ENCODE data around the gene ALDH3A2.
"Not testable (repeated sequence)": the region's sequence is repeated elsewhere in the genome, so short reads cannot be mapped to it uniquely, and the experiment has no call there.

ALDH3A2 gene

DNA sequence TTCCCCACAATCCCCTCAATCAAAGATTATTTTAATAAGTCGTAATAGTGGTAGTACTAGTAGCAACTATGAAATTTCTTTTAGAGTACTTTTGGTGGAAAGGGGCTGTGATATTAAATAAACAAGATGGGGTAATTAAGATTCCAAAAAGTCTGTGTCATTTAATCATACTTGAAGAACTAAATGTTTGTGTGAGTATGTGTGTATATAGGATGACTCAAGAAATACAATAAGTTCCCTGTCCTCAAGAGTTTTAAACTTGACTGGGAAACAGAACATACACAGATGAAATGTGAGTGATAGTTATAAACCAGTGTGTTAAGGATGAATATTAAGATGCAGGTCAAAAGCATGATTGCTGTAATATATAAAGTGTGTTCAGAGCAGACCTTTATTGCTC, 2.3 kb downstream of the ALDH3A2 start:
- DNase-seq (ENCODE audit: low spot score), result no peak

DNA sequence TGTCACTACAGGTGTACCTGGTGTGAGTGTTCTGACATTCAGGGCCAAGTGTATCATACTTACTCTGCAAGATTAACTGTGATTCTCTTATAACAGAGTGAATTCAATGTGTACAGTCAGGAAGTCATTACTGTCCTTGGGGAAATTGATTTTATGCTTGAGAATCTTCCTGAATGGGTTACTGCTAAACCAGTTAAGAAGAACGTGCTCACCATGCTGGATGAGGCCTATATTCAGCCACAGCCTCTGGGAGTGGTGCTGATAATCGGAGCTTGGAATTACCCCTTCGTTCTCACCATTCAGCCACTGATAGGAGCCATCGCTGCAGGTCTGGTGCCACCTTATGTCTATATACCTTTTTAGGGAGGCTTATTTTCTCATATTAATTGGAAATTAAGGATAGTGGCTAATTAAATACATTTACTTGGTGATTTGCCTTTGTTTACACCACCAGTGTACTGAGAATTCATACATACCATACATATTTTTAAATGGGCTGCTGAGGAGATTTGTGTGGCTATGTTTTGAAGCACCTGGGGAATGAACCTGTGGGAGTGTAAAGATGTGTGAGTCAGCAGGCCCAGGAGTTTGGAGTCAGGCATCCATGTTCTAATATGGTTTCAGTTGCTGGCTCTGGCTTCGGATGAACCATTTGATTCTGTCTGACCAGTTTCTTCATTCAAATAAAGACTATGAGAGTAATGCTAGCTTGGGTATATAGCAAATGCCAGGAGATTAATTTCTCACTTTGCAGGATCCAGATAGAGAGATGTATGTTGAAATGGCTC, 3.1 kb downstream of the ALDH3A2 start:
- DNase-seq (ENCODE audit: low spot score), result no peak

DNA sequence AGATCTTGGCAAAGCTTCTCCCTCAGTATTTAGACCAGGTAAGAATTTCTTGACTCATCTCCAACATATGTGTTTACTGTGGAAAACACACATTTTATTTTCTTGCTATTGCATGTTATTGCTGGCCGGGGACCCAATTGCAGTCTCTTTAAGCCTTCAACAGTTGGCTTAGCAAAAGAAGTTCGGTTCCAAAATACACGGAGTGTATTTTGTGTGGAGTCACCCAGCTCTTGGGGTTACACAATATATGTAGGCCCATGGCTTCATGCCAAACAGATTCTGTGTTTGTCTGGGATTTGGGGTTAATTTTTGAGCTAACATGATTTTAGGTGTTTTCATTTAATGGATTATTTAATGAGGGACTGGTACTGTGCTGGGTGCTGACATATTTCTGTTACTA, 4.0 kb downstream of the ALDH3A2 start:
- no peak for DNase-seq (ENCODE audit: low spot score)

DNA sequence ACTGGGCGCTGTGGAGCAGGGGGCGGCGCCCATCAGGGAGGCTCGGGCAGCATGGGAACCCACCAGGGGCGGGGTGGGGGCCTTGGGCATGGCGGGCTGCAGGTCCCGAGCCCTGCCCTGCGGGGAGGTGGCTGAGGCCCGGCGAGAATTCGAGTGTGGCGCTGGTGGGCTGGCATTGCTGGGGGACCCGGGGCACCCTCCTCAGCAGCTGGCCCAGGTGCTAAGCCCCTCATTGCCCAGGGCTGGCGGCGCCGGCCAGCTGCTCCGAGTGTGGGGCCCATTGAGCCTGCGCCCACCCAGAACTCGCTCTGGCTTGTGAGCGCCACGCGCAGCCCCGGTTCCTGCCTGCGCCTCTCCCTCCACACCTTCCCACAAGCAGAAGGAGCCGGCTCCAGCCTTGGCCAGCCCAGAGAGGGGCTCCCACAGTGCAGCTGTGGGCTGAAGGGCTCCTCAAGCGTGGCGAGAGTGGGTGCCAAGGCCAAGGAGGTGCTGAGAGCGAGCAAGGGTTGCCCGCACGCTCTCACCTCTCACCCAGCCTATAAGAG, 5.9 kb downstream of the ALDH3A2 start:
- DNase-seq (ENCODE audit: low spot score), result no peak

DNA sequence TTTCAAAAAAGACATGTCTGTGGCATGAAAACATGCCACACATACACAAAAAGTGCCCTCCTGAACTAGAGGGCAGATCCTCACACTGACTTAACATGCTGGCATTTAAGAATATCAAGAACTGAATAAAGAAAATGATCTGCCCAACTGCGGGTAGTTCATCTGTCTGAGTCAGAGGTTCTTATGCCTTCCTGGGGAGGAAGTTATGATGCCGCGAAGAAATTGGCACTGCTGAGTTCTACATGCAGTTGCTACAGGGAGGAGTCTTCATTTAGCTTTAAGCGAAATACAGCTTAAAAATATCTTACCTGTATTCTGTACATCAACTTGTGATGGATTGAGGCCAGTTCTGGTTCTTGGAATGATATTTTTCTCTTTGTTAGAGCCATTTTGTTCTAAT, 6.3 kb downstream of the ALDH3A2 start:
- no peak for DNase-seq (ENCODE audit: low spot score)

DNA sequence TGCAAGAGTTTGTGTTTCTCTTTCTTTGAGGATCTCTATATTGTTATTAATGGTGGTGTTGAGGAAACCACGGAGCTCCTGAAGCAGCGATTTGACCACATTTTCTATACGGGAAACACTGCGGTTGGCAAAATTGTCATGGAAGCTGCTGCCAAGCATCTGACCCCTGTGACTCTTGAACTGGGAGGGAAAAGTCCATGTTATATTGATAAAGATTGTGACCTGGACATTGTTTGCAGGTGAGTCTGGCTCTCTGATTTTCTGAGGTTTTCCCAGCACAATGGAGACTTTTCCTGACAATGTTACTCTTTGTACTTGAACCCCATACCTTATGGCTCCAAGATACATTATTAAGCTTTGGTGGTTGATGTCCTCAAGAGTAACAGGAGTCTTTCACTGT, 7.8 kb downstream of the ALDH3A2 start:
- no peak for DNase-seq (ENCODE audit: low spot score)

DNA sequence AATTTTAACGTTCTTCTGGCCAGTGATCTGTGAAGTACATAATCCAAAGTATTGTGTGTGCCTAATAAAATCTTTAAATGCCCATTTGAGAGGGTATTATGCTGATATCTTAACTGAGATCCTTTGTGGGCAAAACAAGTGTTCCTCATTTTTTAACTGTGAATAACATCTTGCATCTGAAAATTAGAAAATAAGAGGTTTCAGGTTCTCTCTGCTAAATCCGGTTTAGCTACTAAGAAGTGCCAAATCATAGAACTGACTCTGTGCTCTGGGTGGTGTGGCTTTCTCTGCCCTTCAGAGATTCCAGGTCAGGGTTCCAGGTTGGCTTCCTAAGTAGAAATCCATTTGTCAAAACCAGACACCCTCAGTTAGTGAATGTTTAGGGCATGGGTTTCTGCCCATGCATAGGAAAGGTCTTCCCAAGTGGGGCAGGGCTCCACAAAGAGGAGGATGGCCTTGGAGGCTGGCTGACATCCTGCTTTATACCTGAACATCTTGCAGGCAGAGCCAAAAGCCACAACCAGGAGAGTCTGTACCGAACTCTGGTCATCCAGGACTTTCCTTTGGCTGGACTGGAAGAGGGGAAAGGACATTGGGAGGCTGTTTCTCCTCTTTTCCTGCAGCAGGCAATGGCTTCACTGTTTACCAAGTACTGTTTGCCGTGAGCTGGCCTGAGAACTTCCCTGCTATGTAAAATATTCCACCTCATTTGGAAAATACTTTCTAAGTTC, 8.5 kb downstream of the ALDH3A2 start:
- DNase-seq (ENCODE audit: low spot score), result no peak

DNA sequence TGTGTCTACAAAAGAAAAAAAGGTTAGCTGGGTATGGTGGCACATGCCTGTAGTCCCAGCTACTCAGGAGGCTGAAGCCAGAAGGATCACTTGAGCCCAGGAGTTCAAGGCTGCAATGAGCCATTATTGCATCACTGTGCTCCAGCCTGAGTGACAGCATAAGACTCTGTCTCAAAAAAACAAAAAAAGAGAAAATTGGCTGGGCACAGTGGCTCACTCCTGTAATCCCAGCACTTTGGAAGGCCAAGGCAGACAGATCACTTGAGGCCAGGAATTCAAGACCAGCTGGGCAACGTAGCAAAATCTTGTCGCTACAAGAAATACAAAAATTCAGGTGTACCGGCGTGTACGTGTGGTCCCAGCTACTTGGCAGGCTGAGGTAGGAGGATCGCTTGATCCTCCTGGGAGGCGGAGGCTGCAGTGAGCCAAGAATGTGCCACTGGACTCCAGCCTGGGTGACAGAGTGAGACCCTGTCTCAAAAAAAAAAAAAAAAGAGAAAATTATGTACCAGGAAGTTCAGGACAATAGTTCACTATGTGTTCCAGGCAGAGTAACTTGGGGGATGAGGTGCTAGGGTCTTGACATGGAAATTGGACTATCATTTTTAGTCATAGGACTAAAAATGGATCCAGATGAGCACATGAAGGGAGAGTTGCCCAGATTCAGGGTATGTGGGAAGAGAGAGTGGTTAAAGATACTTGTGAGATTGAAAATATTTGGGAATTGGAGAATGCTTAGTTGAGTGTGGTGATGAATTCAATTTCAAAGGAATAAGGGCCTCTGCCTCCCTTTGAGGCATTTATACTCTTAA, 11.0 kb downstream of the ALDH3A2 start:
- DNase-seq (ENCODE audit: low spot score), result no peak

DNA sequence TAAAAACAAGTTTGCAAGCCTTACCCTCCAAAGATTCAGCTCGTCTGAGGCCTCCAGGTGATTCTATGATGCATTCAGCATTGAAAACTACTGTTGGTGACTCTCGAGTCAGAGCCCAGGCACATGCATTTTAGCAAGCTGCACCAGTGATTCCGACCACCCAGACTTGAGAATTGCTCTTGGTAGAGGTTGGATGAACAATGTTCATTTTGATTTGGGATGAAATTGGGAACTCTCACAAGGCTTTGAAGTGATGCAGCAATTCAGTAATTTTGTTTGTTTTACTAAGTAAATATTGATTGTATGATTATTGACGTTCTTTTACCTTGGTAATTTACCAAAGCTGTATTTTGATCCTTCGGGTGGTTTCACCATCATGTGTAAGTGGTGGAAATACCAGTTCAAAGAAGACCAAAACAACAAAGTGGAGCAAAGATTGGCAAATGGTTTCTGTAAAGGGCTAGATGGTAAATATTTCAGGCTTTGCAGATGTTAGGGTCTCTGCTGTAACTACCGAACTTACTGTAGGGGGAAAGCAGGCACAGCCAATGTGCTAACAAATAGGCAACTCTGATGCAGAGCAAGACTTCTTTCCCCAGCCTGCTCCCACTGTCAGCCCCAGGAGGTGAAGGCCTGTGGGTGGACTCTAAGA, 11.8 kb downstream of the ALDH3A2 start:
- DNase-seq (ENCODE audit: low spot score), result no peak

DNA sequence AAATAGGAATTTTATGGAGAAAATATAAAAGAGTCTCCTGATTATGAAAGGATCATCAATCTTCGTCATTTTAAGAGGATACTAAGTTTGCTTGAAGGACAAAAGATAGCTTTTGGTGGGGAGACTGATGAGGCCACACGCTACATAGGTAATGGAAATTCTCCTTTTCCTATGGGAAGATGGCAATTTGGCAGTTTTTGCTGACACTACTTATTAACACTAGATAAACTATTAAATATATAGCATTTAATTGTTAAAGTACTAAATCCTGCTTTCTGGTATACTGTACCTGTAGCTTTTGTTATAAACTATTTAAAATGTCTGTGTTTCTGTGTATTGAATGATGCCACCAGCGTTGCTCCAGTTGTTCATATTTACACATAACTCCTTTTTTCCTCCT, 12.6 kb downstream of the ALDH3A2 start:
- DNase-seq (ENCODE audit: low spot score), result no peak

DNA sequence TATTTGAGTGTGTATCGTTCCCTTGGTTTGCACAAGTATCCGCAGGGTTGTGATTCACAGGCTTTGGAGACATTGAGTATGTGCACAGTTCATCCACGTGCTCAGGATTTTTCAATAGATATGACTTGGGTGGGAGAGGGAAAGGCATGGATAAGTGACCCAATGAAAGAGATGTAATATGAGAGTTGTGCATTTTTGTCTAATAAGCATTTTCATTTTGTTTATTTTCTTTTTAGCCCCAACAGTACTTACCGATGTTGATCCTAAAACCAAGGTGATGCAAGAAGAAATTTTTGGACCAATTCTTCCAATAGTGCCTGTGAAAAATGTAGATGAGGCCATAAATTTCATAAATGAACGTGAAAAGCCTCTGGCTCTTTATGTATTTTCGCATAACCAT, 14.5 kb downstream of the ALDH3A2 start:
- no peak for DNase-seq (ENCODE audit: low spot score)

DNA sequence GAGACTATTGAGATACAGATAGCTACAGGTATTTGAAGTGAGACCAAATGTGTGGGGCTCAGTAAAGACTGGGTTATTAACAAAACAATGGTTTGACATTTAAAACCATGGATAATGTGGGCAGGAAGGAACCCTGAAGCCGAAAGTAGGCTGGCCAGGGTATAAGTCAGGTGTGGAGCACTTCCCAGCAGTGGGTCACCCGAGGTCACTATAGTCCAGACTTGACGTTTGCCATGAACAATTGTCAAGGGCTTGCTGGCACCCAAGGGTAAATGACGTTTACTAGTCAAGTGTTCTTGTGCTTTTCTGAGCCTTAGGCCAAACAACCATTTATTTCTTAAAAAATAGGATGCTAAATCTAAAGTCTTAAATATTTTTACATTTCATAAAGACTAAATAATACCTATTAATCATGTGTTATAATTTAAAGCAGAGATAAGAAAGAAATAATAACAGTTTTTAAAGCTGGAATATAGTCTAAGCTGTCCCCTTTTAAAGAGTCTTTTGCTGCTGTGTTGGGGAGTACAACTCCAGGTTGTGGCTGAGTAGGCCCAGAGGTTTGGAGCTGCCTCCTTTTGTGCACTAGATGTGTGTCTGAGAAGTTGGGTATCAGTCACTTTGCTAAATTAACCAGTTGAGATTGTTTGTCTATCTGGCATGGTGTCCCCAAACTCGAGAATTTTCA, 15.7 kb downstream of the ALDH3A2 start:
- no peak for DNase-seq (ENCODE audit: low spot score)

DNA sequence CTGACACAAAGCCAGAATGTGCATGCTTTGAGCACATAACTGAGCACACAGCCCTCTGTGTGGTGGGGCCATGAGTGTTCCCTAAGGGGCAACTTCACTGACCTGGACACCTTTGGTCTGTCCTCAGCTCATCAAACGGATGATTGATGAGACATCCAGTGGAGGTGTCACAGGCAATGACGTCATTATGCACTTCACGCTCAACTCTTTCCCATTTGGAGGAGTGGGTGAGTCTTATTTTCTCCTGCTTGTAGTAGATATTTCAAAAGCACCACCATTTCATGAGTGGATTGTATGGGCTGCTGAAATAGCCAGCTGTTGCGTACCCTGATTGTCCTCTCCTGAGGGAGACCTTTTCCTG, 16.2 kb downstream of the ALDH3A2 start:
- no peak for DNase-seq (ENCODE audit: low spot score)

DNA sequence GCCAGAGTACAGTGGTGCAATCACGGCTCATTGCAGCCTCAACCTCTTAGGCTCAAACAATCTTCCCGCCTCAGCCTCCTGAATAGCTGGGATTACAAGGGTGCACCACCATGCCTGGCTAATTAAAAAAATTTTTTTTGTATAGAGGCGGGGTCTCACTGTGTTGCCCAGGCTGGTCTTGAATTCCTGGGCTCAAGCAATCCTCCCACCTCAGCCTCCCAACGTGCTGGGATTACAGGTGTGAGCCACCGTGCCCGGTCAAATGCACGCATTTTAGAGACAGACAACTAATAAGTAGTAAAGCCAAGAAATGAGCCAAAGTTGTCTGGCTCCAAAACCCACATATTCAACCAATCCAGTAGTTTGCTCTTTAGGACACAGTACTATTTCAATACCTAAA, 21.1 kb downstream of the ALDH3A2 start:
- not testable (repeated sequence) for DNase-seq (ENCODE audit: low spot score)

DNA sequence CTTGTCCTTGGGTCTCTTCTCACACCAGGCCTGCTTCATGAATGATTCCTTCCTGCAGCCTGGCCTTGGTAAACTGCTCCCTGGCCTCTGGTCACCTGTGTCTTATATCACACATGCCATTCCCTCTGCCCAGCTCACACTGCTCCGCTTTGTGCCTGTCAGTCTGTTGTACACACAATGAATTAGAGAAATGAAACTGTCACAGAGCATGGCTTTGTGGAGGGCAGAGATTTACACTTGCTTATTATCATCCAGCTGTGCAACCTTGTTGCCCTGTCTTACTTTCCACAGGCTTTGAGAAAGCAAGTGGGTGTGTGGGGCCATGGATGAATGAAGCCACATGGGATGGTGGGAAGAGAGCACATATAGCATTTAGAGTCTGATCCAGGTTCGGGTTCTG, 22.4 kb downstream of the ALDH3A2 start:
- no peak for DNase-seq (ENCODE audit: low spot score)

DNA sequence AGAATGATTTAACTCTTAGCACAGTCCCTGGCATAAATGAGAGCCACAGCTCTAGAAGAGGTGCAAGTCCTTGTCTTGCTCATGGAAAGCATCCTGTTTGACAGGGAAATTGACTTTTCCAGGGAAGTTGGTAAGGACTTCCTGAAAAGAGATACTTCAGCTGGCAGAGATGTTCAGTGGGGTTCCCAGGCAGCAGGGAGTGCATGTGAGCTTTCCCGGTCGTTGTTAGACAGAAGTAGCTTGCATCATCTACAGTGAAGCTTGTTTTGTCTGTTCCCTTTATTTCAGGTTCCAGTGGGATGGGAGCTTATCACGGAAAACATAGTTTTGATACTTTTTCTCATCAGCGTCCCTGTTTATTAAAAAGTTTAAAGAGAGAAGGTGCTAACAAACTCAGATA, 22.9 kb downstream of the ALDH3A2 start:
- DNase-seq (ENCODE audit: low spot score), result no peak

DNA sequence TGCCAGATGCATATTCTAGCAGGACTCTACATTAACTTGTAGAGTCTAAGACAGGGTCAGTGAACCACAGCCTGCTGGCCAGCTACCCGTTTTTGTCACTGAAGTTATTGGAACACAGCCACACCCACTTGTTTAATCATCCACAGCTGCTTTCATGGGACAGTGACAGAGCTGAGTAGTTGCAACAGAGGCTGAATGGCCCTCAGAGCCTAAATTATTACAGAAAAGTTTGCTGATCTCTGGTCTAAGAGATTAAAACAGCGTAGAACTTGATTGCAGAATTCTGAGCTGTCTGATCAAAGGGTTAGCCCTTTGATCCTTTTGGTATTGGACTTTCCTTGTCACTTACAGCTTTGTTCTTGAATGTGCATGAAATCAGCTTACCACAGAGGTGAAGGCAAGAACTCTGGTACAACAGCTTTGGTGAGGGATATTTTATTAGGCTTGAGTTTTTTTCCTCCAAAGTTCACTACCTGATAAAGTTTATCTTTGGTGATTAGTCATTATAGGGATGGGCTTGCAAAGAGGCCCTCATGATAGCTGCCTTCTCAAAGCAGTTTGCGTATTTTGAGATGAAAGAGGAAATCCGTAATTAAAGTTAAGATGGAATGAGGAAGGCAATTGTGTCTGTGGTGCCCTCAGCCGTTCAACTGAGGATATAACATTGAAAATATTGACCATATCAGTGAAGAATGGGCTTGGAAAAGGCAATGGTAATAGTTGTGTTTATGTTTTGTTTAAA, 23.6 kb downstream of the ALDH3A2 start:
- peak; percentile 15 for DNase-seq (ENCODE audit: low spot score)

DNA sequence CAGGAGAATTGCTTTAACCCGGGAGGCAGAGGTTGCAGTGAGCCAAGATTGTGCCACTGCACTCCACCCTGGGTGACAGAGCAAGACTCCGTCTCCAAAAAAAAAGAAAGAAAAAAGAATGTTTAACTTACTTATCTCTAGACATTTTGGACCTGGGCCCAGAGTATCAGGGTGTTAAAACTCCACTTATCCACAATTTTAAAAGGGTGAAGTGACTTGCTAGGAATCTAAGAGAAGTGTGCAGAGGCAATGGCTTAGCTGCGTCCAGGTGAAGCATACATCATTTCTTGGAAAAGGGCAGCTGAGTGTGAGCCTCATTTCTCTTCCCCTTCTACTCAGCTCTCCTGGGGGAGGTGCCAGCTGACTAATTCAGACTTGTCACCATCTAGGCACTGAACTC, 25.1 kb downstream of the ALDH3A2 start:
- DNase-seq (ENCODE audit: low spot score), result no peak

DNA sequence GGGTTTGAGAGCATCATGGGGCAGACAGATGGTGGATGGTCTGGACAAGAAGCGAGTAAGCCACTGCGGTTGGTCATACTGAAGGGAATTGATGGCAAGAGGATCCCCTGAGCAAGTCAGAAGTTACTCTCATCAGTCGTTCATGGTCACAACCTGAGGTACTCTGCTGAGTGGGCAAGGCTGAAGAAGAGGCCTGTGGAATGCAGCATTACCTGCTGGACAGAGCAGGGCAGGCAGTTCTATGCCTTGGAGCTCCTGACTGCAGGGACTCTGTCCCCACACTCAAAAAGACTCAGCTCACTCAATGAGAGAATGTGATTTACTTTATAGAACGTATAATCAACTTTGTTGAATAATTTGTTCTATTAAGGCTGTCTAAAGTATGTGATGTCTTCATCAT, 28.3 kb downstream of the ALDH3A2 start:
- DNase-seq (ENCODE audit: low spot score), result no peak

DNA sequence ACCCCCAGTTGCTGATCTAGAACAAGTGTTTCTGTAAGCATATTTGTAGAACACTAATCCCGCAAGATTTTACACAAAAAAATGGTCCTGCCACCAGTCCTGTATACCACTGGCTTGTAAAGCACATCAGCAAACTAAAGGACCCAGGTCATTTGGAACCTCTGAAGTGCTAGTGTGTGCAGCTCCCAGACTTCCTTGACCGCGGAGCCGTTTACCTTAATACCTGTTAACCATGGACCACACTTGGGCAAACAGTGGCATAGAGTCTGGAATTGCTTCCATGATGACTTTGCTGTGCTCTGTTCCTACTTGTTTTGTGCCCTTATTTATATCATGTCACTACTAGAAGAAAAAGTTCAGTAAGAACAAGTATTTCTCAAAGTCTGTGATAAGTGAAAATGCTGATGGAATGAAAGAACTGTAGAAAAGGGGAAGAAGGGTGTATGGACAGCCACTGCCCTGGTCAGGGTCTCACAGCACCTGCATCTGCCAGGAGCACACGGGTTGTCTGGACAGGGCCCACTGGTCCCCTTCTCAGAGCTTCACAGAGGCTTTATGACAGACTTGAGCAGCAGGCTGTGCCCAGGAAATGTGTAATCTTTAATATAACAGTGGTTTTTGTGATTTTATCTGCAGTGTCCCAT, 29.3 kb downstream of the ALDH3A2 start:
- no peak for DNase-seq (ENCODE audit: low spot score)
